Hepatocyte (in vitro differentiated cells): ENCODE measurements around the gene GRM4.

ENCODE experiments used
- CTCF ChIP-seq: fragments of 200-600 bp; sonication (generic); IDR thresholded peaks from 2 replicates; pipeline ENCODE4 v1.5.1; 2016; ENCODE audit warnings: antibody characterized with exemption, mild to moderate bottlenecking; ENCODE audit not compliant: poor library complexity
- EZH2 ChIP-seq: fragments of 200-600 bp; sonication (generic); IDR thresholded peaks from 2 replicates; pipeline ENCODE4 v1.6.1; 2016; ENCODE audit warnings: antibody characterized with exemption, mild to moderate bottlenecking, borderline replicate concordance
- EZH2phosphoT487 ChIP-seq: fragments of 200-600 bp; sonication (generic); IDR thresholded peaks from one replicate; pipeline ENCODE4 v1.6.1; 2018; ENCODE audit warnings: antibody characterized with exemption, mild to moderate bottlenecking, low read depth, moderate library complexity; ENCODE audit not compliant: unreplicated experiment, severe bottlenecking

GRCh38 chr6:34067814-34068213 is 78.1 kb downstream of the GRM4 start:
- TF ChIP-seq CTCF (no peak), EZH2phosphoT487 (no peak), EZH2 (no peak)
